Activated CD8-positive, alpha-beta T cell treated with anti-CD3 and anti-CD28 coated beads, Interleukin-2, amount 10 ng/mL, durations not matched to agents 7 days and 5 days (primary cell): ENCODE data around the gene PCK1. TPM values are rescaled to one million over a fixed set of nuclear protein-coding genes. Genes with fewer than 3 reads are reported as not detected.

ENCODE experiments used
- ATAC-seq: fragments of 150-1000 bp; cut with Tn5 transposase; one replicate; pipeline ENCODE4 v1.10.0; 2021; ENCODE audit warnings: moderate library complexity
- CTCF ChIA-PET: fragments of 350-600 bp; sonication (Branson Sonifier 250); formaldehyde crosslinking; loops from one replicate; lab custom pipeline; 2021; ENCODE audit warnings: antibody characterized with exemption; lab: Charles Lee
- POLR2A ChIA-PET: fragments of 350-600 bp; sonication (Branson Sonifier 250); formaldehyde crosslinking; loops from one replicate; lab custom pipeline; 2021; ENCODE audit warnings: antibody characterized with exemption; lab: Charles Lee
- DNase-seq: peaks from one replicate; pipeline ENCODE4 v3.0.0-alpha.2; 2020
- H3K27ac Mint-ChIP-seq: one replicate; pipeline ENCODE4 v1.8.0; 2021; ENCODE audit warnings: mild to moderate bottlenecking, mixed read lengths
- H3K27me3 Mint-ChIP-seq: one replicate; pipeline ENCODE4 v1.8.0; 2021; ENCODE audit warnings: low read depth, mixed read lengths
- H3K36me3 Mint-ChIP-seq: one replicate; pipeline ENCODE4 v1.8.0; 2021; ENCODE audit warnings: low read depth, mixed read lengths
- H3K4me1 Mint-ChIP-seq: one replicate; pipeline ENCODE4 v1.8.0; 2021; ENCODE audit warnings: low read depth, mixed read lengths
- H3K4me3 Mint-ChIP-seq: one replicate; pipeline ENCODE4 v1.8.0; 2021; ENCODE audit warnings: mild to moderate bottlenecking, mixed read lengths
- H3K9me3 Mint-ChIP-seq: one replicate; pipeline ENCODE4 v1.8.0; 2022; ENCODE audit warnings: mixed read lengths; ENCODE audit not compliant: insufficient read depth
- total RNA-seq, 2 experiments: library from RNA; stranded (reverse); gene quantifications; one replicate each; pipeline ENCODE4 v1.2.3, GENCODE V29; 2021

PCK1 gene
- total RNA-seq, 2 experiments from 2014 or later, result not detected

- no peaks in the 10 kb centered on the region for H3K9me3 Mint-ChIP-seq
- no peaks in the 10 kb centered on the region for H3K36me3 Mint-ChIP-seq
- CTCF ChIA-PET, result no interaction called here
- POLR2A ChIA-PET, result no interaction called here
- peaks cover 3% of the 10 kb centered on the region for H3K27me3 Mint-ChIP-seq
- no peak overlapping the region for H3K27ac Mint-ChIP-seq
- DNase-seq, result no peak
- no peak for ATAC-seq
- H3K4me3 Mint-ChIP-seq, result no peak overlapping the region
- no peaks in the 10 kb centered on the region for H3K4me1 Mint-ChIP-seq
Observed at GRCh38 chr20:57555457-57556184, 5.3 kb upstream of the PCK1 start.

- Mint-ChIP-seq H3K9me3 (no peaks in the 10 kb centered on the region), H3K4me1 (no peaks in the 10 kb centered on the region), H3K27me3 (peaks cover 3% of the 10 kb centered on the region), H3K36me3 (no peaks in the 10 kb centered on the region), H3K4me3 (no peak overlapping the region), H3K27ac (no peak overlapping the region)
- no peak for DNase-seq
- no peak for ATAC-seq
- CTCF ChIA-PET, result no interaction called here
- POLR2A ChIA-PET, result no interaction called here
Observed at GRCh38 chr20:57556980-57557274, 4.0 kb upstream of the PCK1 start.

- Mint-ChIP-seq H3K36me3 (no peaks in the 10 kb centered on the region), H3K27me3 (peaks cover 3% of the 10 kb centered on the region), H3K9me3 (no peaks in the 10 kb centered on the region), H3K4me1 (no peaks in the 10 kb centered on the region), H3K4me3 (no peak overlapping the region), H3K27ac (no peak overlapping the region)
- ChIA-PET POLR2A (no interaction called here), CTCF (no interaction called here)
- no peak for ATAC-seq
- DNase-seq, result no peak
Observed at GRCh38 chr20:57557926-57558613, 2.8 kb upstream of the PCK1 start.

GRCh38 chr20:57558614-57559288 lies 2.2 kb upstream of the PCK1 start:
- no peaks in the 10 kb centered on the region for H3K9me3 Mint-ChIP-seq
- H3K27ac Mint-ChIP-seq, result no peak overlapping the region
- peaks cover 3% of the 10 kb centered on the region for H3K27me3 Mint-ChIP-seq
- ATAC-seq (no peak), DNase-seq (no peak)
- ChIA-PET CTCF (no interaction called here), POLR2A (no interaction called here)
- no peaks in the 10 kb centered on the region for H3K36me3 Mint-ChIP-seq
- H3K4me1 Mint-ChIP-seq, result no peaks in the 10 kb centered on the region
- no peak overlapping the region for H3K4me3 Mint-ChIP-seq

- Mint-ChIP-seq H3K27ac (no peak overlapping the region), H3K9me3 (no peaks in the 10 kb centered on the region), H3K27me3 (peaks cover under 1% of the 10 kb centered on the region), H3K4me3 (no peak overlapping the region), H3K4me1 (no peaks in the 10 kb centered on the region), H3K36me3 (no peaks in the 10 kb centered on the region)
- DNase-seq (no peak), ATAC-seq (no peak)
- ChIA-PET CTCF (no interaction called here), POLR2A (no interaction called here)
Observed at GRCh38 chr20:57559289-57559634, 1.6 kb upstream of the PCK1 start.

- no peaks in the 10 kb centered on the region for H3K36me3 Mint-ChIP-seq
- H3K4me1 Mint-ChIP-seq, result no peaks in the 10 kb centered on the region
- no peak overlapping the region for H3K27ac Mint-ChIP-seq
- ChIA-PET POLR2A (no interaction called here), CTCF (no interaction called here)
- ATAC-seq, result no peak
- H3K4me3 Mint-ChIP-seq, result no peak overlapping the region
- H3K9me3 Mint-ChIP-seq, result no peaks in the 10 kb centered on the region
- DNase-seq, result no peak
- no peaks in the 10 kb centered on the region for H3K27me3 Mint-ChIP-seq
Observed at GRCh38 chr20:57559658-57560553, 1.0 kb upstream of the PCK1 start.

GRCh38 chr20:57561356-57562279 lies 708 bp downstream of the PCK1 start:
- Mint-ChIP-seq H3K4me3 (no peak overlapping the region), H3K4me1 (no peaks in the 10 kb centered on the region), H3K9me3 (no peaks in the 10 kb centered on the region), H3K36me3 (no peaks in the 10 kb centered on the region), H3K27ac (no peak overlapping the region), H3K27me3 (peaks cover 3% of the 10 kb centered on the region)
- ATAC-seq, result no peak
- CTCF ChIA-PET, result no interaction called here
- POLR2A ChIA-PET, result no interaction called here
- DNase-seq, result no peak

- Mint-ChIP-seq H3K4me1 (no peaks in the 10 kb centered on the region), H3K4me3 (no peak overlapping the region), H3K27me3 (peaks cover 7% of the 10 kb centered on the region), H3K27ac (no peak overlapping the region), H3K9me3 (no peaks in the 10 kb centered on the region), H3K36me3 (no peaks in the 10 kb centered on the region)
- ChIA-PET CTCF (no interaction called here), POLR2A (no interaction called here)
- DNase-seq, result no peak
- ATAC-seq, result no peak
Observed at GRCh38 chr20:57562541-57563465, 1.9 kb downstream of the PCK1 start.

GRCh38 chr20:57563522-57563921 lies 2.6 kb downstream of the PCK1 start:
- Mint-ChIP-seq H3K4me3 (no peak overlapping the region), H3K4me1 (no peaks in the 10 kb centered on the region), H3K9me3 (no peaks in the 10 kb centered on the region), H3K27ac (no peak overlapping the region), H3K27me3 (peaks cover 7% of the 10 kb centered on the region), H3K36me3 (no peaks in the 10 kb centered on the region)
- ChIA-PET POLR2A (no interaction called here), CTCF (no interaction called here)
- ATAC-seq (no peak), DNase-seq (no peak)

GRCh38 chr20:57564180-57564802 lies 3.4 kb downstream of the PCK1 start:
- Mint-ChIP-seq H3K36me3 (no peaks in the 10 kb centered on the region), H3K4me1 (no peaks in the 10 kb centered on the region), H3K4me3 (no peak overlapping the region), H3K9me3 (no peaks in the 10 kb centered on the region), H3K27me3 (peaks cover 12% of the 10 kb centered on the region), H3K27ac (no peak overlapping the region)
- CTCF ChIA-PET, result no interaction called here
- DNase-seq (no peak), ATAC-seq (no peak)
- POLR2A ChIA-PET, result interaction anchor here (0.6 kb wide), 1 partner anchor 100 kb away, joined by 3 read pairs; no protein-coding TSS in a partner anchor
